HG03039 (cell line): ENCODE measurements around the gene RPS6KA2.
"Not testable (repeated sequence)": the region's sequence is repeated elsewhere in the genome, so short reads cannot be mapped to it uniquely, and the experiment has no call there.

Experiments
- ATAC-seq: cut with Tn5 transposase; IDR thresholded peaks from one replicate; pipeline ENCODE4 v1.9.1; 2021; ENCODE audit warnings: mild to moderate bottlenecking, moderate library complexity; ENCODE audit not compliant: unreplicated experiment

RPS6KA2 gene

GRCh38 chr6:166534658-166535406, 92.2 kb downstream of the RPS6KA2 start:
- no peak for ATAC-seq

- no peak for ATAC-seq
Observed at GRCh38 chr6:166533205-166533824, 93.7 kb downstream of the RPS6KA2 start.

- ATAC-seq, result no peak
Observed at GRCh38 chr6:166532302-166532701, 94.7 kb downstream of the RPS6KA2 start.

GRCh38 chr6:166530211-166531095, 96.6 kb downstream of the RPS6KA2 start:
- no peak for ATAC-seq

DNA sequence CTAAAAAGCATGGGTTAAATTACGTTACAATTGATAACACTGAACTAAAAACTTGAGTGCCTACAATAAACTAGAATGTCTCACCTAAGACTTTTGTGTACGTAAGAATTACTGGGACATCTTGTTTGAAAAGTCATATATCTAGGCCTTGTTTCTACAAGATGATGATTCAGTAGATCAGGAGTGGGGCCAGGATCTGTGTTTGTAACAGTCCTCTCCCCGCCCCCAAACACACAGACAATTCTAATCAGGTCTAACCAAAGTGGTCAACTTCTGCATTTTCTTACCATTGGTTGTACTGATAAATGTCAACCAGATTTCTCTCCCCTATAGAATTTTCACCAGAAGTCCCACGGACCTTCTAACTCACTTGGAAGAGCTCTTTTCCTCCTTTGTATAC, 97.5 kb downstream of the RPS6KA2 start:
- no peak for ATAC-seq

GRCh38 chr6:166529058-166529457, 98.0 kb downstream of the RPS6KA2 start:
- ATAC-seq, result not testable (repeated sequence)

DNA sequence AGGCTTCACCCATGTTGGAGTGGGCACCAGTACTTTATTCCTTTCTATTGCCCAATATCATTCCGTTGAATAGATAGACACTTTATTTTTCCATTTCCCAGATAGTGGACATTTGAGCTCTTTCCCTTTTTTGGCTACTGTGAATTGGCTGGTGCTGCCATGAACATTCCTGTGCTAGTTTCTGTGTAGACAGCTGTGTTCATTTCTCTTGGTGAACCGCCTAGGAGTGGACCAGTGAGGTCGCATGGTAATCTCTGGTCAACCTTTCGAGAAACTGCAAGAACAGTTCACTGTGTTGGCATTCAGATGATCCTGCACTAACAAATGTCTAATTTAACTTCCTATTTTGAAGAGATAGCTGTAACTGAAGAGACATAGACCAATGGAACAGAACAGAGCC, 99.2 kb downstream of the RPS6KA2 start:
- no peak for ATAC-seq

DNA sequence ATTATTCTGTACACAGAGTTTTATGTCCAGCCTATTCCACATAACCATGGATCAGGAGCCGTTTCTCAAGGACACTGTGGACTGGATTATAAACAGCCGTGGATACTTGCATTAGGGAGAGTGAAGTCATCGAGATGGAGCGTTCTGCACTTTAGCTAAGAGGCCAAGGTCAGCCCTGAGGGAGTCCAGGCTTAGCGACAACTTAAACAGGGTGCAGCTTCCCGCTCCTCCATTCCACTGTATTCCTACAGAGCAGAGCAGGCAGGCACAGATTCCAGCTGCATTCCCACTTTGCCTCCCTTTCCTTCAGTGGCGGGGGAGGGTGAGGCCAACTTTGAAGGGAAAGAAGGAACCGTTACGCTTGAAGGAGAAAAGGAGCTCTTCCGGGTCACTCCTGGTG, 100.1 kb downstream of the RPS6KA2 start:
- no peak for ATAC-seq

GRCh38 chr6:166525567-166525966, 101.5 kb downstream of the RPS6KA2 start:
- no peak for ATAC-seq

- no peak for ATAC-seq
Observed at GRCh38 chr6:166523782-166524559, 103.1 kb downstream of the RPS6KA2 start.

DNA sequence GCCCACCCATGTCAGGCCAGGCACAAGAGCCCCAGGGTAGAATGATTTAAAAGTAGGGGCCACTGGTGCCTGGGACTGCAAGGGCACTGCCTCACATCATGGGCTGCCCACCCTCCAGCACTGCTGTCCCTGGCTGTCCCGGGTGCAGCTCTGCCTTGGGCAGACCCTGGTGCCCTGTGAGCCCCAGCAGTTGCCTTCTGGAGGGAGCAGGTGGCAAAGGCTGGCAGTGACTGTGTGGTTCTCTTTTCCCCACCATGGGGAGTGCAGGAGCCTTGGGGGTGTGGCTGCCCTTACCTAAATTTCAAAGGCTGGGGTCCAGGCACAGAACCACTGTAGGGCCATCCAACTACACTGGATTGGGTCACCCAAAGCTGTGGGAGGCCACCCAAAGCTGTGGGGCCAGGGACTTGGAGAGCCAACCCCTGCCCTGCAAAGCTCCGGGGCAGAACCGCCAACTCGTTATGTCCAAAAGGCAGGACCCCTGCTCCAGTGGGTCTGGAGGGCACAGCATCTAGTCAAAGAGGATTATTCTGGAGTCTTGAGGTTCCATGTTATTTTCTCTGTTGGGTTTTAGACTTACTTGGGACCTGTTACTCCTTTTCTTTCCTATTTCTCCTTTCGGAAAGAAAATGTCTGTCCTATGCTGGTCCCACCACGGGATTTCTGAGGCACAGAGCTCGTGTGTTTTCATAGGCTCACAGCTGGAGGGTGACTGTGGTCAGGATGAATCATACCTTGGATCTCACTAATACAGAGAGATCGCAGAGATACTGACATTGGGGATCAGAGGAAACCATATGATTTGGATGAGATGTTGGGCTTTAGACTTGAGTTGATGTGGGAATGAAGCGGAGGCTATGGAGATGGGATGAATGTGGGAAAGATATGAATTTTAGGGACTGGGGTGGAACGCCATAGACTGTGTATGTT, 105.9 kb downstream of the RPS6KA2 start:
- ATAC-seq, result no peak

DNA sequence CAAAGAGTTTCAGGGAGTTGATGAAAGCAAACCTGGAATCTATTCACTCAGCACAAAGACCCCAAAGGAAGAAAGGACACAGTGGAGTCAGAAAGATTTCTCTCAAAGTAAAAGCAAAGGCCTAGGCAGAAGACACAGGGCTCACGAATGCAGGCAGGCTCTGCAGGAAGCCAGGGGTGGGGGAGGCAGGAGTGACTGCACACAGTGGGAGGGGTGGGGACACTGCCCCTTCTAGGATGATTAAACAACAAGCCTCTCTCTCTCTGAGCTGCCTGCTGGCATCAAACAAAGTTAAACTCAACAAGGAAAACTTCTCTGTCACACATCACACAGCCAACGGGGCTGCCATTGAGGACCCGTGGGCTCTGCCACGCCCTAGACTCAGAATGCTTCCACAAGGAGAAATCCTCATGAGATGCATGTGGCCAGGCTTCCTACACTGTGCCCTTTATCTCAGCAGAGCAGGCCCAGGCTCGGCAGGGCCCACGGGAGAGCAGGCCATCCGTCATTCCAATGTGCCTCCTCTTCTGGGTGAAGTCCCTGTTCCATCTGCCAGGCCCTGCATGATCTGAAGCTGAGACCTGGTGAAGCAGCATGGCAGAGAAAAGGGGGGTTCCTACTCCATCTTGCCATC, 110.7 kb downstream of the RPS6KA2 start:
- ATAC-seq, result no peak

GRCh38 chr6:166515072-166515810, 111.8 kb downstream of the RPS6KA2 start:
- ATAC-seq, result no peak

- ATAC-seq, result no peak
Observed at GRCh38 chr6:166514196-166514595, 112.9 kb downstream of the RPS6KA2 start.

- peak; percentile 90 for ATAC-seq
Observed at GRCh38 chr6:166512567-166512966, 114.5 kb downstream of the RPS6KA2 start.

DNA sequence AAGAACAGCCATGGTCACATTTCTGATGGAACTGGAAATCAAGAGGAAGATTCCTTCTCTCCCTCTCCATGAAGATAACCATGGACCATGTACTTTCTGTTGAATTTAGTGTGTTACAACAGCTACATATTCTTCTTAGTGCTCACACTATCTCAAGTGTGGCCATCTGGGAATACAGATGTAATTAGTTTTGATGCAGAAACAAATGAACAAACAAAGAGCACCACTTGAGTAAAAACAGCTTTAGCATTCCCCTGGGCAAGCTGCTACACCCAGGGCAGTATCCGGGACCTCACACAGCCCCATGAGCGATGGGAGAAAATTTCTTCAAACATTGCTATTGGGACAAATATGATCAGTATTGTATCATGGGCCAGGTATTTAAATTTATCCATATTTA, 115.7 kb downstream of the RPS6KA2 start:
- ATAC-seq, result no peak

DNA sequence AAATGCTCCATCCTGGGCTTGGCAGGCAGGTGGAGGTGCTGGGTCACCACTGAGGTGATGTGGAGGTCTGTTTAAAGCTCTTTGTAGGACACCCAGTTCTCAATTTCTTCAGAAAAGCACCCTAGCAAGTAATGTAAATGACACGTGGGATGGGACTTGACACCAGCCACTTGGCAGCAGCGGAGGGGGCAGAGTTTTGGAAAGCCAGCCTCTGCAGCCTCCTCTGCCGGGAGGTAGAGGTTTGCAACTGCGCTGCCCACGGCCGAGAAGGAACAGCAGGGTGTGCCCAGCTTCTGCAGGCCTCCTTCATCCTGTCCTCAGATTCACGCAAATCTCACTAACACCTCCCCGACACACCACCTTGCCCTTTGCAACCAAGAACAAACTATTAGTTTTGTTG, 117.9 kb downstream of the RPS6KA2 start:
- ATAC-seq, result no peak

GRCh38 chr6:166508726-166509125, 118.3 kb downstream of the RPS6KA2 start:
- ATAC-seq, result no peak
